Occipital lobe (tissue), 2 donors: ENCODE measurements around the gene GIGYF2. TPM values are rescaled to one million over a fixed set of nuclear protein-coding genes. Genes with fewer than 3 reads are reported as not detected.
"Not testable (repeated sequence)": the region's sequence is repeated elsewhere in the genome, so short reads cannot be mapped to it uniquely, and the experiment has no call there.

Experiments used
- DNase-seq: peaks from one replicate; lab custom pipeline; 2025; lab: John Stamatoyannopoulos, UW
- total RNA-seq: library from RNA; depleted of rRNA; stranded (reverse); fragments of >200 nt; gene quantifications from one replicate; pipeline ENCODE4 v1.2.3, GENCODE V29; 2014

Gene GIGYF2, protein sequence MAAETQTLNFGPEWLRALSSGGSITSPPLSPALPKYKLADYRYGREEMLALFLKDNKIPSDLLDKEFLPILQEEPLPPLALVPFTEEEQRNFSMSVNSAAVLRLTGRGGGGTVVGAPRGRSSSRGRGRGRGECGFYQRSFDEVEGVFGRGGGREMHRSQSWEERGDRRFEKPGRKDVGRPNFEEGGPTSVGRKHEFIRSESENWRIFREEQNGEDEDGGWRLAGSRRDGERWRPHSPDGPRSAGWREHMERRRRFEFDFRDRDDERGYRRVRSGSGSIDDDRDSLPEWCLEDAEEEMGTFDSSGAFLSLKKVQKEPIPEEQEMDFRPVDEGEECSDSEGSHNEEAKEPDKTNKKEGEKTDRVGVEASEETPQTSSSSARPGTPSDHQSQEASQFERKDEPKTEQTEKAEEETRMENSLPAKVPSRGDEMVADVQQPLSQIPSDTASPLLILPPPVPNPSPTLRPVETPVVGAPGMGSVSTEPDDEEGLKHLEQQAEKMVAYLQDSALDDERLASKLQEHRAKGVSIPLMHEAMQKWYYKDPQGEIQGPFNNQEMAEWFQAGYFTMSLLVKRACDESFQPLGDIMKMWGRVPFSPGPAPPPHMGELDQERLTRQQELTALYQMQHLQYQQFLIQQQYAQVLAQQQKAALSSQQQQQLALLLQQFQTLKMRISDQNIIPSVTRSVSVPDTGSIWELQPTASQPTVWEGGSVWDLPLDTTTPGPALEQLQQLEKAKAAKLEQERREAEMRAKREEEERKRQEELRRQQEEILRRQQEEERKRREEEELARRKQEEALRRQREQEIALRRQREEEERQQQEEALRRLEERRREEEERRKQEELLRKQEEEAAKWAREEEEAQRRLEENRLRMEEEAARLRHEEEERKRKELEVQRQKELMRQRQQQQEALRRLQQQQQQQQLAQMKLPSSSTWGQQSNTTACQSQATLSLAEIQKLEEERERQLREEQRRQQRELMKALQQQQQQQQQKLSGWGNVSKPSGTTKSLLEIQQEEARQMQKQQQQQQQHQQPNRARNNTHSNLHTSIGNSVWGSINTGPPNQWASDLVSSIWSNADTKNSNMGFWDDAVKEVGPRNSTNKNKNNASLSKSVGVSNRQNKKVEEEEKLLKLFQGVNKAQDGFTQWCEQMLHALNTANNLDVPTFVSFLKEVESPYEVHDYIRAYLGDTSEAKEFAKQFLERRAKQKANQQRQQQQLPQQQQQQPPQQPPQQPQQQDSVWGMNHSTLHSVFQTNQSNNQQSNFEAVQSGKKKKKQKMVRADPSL (N-terminal part only)
- 111 TPM for total RNA-seq

- peak; percentile 96 for DNase-seq
Measured at GRCh38 chr2:232697059-232697806, at the start of gene GIGYF2. GIGYF2 (plus strand) TSS chr2:232697331; CDS start chr2:232735198, 37,867 bp downstream.

DNA sequence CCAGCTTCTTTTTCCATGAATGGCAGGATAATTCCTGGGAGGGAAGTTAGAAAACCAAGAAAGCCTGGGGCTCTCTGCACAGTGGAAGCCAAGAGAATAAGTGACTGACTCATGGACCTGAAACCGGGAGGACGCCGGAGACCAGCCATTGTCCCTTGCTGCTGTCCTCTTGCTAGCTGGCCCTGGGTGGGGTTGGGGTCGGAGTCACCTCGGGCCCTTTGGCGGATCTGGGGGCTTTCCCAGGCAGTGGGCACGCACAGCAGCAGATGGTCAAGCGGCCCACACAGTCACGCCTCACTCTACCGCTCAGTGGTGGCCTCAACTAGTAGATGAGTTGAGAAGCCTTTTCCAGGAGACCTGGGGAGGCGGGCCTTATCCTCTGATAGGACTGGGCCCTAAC lies 48.1 kb upstream of the GIGYF2 start:
- no peak for DNase-seq

- DNase-seq: no peak
Measured at GRCh38 chr2:232652505-232652851, 44.7 kb upstream of the GIGYF2 start.

GRCh38 chr2:232653441-232653840 lies 43.7 kb upstream of the GIGYF2 start:
- DNase-seq: no peak

- DNase-seq: no peak
Measured at GRCh38 chr2:232655392-232655791, 41.7 kb upstream of the GIGYF2 start.

DNA sequence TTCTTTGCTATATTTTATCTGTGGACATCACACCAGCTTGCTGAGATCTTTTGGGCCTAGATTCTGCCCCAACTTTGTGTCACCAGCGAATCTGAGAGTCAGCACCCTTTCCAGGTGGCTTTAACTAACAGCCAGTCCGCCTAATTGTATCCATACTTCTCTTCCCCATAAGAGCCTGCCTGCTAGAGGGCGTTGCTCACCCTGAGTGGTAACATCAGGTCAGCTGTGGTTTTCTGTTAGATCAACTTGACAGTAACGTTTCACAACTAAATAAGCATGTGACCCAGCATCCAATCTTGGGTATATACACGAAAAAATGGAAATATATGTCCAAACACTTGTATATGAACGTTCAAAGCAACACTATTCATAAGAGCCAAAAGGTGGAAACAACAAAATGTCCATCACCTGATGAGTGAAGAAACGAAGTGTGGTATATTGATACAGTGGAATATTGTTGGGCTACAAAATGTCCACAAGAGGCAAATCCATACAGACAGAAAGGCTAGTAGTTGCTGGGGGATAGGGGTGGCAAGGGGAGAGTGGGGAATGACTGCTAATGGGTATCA lies 38.8 kb upstream of the GIGYF2 start:
- no peak for DNase-seq

GRCh38 chr2:232659359-232659758 lies 37.8 kb upstream of the GIGYF2 start:
- no peak for DNase-seq

DNA sequence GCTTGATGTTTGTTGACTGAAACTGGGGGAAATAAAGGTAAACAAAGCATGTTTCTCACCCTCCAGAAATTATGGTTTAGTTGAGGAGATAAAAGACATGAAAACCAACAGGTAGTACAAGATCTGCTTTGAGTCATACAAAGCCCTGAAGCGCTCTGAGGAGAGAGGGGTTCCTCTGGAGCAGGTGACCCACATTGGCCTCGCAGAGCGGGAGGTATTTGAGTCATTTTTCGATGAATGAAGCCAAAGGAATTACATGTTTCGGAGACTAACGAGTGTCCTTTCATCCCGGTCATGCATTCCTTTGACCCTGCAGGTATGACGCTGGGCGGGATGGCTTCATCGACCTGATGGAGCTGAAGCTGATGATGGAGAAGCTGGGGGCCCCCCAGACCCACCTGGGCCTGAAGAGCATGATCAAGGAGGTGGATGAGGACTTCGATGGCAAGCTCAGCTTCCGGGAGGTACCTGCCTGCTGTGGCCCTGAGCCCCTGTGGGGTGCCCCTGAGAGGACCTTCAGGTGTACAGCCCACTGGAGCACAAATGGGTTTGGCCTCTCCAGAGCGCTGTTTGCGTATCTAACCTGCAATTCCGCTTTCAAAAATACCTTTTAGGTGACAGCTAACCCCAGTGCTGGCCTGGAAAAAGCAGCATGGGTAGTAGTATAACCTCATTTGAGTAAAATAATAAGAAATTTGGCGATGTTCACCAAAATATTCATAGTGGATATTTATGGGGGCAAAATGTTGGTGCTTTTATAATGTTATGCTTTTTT lies 34.5 kb upstream of the GIGYF2 start:
- DNase-seq: no peak

DNA sequence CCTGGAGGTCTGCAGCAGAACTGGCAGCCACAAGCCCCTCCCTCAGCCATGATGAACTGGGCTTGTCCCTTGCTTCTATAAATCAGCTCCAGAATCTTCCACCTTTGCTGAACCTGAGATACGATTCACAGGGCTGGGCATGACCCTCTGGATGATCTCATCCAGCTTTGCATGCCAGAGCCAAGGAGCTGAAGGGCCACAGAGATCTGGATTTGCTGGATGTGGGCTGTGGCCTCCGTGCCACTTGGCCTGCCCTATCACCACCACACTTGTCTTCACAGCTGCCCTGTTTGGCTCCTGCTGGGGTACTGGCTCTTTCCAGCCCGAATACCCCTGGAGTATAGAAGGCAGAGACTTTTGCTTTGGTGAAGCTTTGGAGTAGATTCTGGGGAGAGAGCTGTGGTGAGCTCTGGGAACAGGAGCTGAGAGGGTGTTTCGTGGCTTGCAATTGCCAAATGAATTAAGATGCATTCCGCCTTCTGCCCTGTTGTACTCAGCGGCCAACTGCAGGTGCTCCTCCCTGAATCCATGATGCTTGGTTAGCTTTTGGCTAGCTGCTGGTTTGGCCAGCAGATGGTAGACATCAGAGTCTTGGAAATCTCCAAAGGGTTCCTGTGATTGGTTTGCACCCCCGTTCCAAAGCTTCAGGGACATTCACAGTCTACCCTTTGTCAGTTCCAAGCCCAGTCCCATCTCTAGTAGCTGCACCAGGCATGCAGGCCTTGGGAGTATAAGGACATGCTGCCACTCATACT lies 30.9 kb upstream of the GIGYF2 start:
- no peak for DNase-seq

- peak; percentile 36 for DNase-seq
Measured at GRCh38 chr2:232667989-232668583, 29.0 kb upstream of the GIGYF2 start.

DNA sequence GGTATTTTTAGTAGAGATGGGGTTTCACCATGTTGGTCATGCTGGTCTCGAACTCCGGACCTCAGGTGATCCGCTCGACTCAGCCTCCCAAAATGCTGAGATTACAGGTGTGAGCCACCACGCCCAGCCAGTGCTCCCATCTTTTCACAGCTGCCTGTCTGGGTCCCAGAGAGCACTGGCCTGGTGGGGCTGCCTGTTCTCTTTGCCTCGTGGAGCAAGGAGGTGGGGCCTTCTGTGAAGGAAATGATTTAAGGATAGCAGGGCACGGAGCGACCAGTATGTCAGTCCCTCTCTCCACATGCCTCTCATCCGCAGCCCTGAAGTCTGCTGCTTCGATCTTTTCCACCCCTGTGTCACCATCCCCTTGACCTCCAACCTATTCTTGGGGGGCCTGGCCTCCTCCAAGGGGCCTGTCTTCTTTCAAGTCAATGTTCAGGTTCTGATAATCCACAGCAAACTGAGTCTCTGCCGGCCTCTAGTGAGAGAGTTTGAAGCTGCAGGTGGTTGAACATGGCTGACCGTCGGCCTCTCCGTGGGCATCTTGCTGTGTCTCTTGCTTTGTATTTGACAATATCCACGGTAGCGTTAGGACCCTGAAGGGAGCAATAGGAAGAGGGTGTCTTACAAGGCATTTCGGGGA lies 28.2 kb upstream of the GIGYF2 start:
- DNase-seq: no peak

DNA sequence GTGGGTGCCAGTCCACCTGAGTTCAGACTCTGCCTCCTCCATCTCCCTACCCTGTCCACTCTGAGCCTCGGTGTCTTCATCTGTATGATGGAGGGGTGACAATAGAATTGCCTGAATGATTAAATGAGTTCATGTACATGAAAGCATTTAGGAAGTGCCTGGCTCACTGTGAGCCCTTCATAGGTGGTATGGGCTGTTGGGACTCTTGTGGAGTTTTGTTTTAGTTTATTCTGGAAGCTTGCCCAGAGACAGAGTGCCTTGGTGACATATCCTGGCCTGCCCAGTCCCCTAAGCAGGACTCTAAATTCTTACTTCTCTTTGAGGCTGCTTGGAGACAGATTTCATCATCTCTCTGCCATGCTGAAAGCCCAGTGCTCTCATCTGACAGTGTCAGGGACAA lies 24.5 kb upstream of the GIGYF2 start:
- DNase-seq: no peak

GRCh38 chr2:232674491-232674890 lies 22.6 kb upstream of the GIGYF2 start:
- DNase-seq: no peak

GRCh38 chr2:232675381-232675780 lies 21.8 kb upstream of the GIGYF2 start:
- DNase-seq: no peak

GRCh38 chr2:232680006-232680405 lies 17.1 kb upstream of the GIGYF2 start:
- no peak for DNase-seq

GRCh38 chr2:232681527-232681926 lies 15.6 kb upstream of the GIGYF2 start:
- DNase-seq: no peak

DNA sequence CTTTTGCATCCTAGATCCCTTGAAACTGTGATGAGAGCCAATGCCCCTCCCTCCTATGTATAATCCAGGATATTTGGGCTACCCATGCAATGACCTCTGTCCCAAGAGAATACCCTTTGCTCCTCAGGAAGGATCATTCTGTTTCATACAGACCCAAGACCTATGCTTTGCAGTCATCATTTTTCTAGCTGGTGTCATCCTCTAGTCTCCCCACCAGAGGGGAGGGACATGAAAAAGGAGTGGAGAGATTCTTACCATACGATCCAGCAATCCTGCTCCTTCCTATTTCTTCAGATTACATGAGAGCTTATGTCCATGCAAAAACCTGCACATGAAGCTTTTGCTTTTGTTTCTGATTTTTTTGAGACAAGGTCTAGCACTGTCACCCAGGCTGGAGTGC lies 13.8 kb upstream of the GIGYF2 start:
- no peak for DNase-seq

- DNase-seq: not testable (repeated sequence)
Measured at GRCh38 chr2:232685391-232685790, 11.7 kb upstream of the GIGYF2 start.
